NT2/D1 (cell line): Measurements from ENCODE around the gene AGBL4.

ENCODE experiments used
- SUZ12 ChIP-seq: IDR thresholded peaks from 2 replicates; pipeline ENCODE4 v1.6.1; 2011; ENCODE audit not compliant: insufficient read length, insufficient read depth; ENCODE audit errors: extremely low read depth
- YY1 ChIP-seq: IDR thresholded peaks from 2 replicates; pipeline ENCODE4 v1.6.1; 2011; ENCODE audit not compliant: insufficient read length, insufficient read depth
- ZNF274 ChIP-seq: IDR thresholded peaks from 2 replicates; pipeline ENCODE4 v1.6.1; 2011; ENCODE audit warnings: mild to moderate bottlenecking, low read depth, low read length

DNA sequence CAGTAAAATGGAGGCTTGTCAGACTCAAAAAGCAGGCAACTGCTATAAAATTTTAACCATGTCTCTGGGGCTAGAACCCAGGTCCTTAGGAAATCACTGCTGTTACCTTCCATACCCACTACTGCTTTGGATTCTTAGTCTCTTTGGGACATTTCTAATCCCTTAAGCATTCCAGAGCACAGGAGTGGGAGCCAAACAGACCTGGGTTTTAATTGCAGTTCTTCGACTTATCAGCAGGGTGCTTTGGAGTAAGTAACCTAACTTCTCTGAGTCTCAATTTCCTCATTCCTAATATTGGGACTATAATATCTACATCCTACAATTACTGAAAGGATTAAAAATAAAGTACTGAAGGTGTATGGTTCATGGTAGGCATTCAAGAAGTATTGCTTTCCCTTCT is 1086.0 kb downstream of the AGBL4 start:
- TF ChIP-seq YY1, result no peak
- no peak for TF ChIP-seq ZNF274
- TF ChIP-seq SUZ12, result no peak
